ENCODE data around the gene GYG1.

Gene GYG1

GRCh38 chr3:149019580-149019979 lies 28.2 kb downstream of the GYG1 start:
- DNase-seq, result no peak

- no peak for DNase-seq
These were observed 29.0 kb downstream of the GYG1 start for GRCh38 chr3:149020196-149020838.

- no peak for DNase-seq
These were observed 29.5 kb downstream of the GYG1 start for GRCh38 chr3:149020839-149021252.

- no peak for DNase-seq
These were observed 30.5 kb downstream of the GYG1 start for GRCh38 chr3:149021830-149022229.

- no peak for DNase-seq
These were observed 32.6 kb downstream of the GYG1 start for GRCh38 chr3:149023951-149024350.

GRCh38 chr3:149026718-149027117 lies 35.4 kb downstream of the GYG1 start:
- DNase-seq, result no peak

- no peak for DNase-seq
These were observed 39.8 kb downstream of the GYG1 start for GRCh38 chr3:149031096-149031495.

GRCh38 chr3:149037684-149038083 lies 46.3 kb downstream of the GYG1 start:
- no peak for DNase-seq

- no peak for DNase-seq
These were observed 47.0 kb downstream of the GYG1 start for GRCh38 chr3:149038322-149038721.

GRCh38 chr3:149042789-149043386 lies 51.5 kb downstream of the GYG1 start:
- DNase-seq, result peak; percentile 41

GRCh38 chr3:149044339-149045083 lies 53.2 kb downstream of the GYG1 start:
- DNase-seq, result no peak

GRCh38 chr3:149055575-149055974 lies 64.2 kb downstream of the GYG1 start:
- DNase-seq, result no peak

- no peak for DNase-seq
These were observed 66.9 kb downstream of the GYG1 start for GRCh38 chr3:149058198-149058597.

- DNase-seq, result no peak
These were observed 67.3 kb downstream of the GYG1 start for GRCh38 chr3:149058602-149059001.

GRCh38 chr3:149061776-149062175 lies 70.4 kb downstream of the GYG1 start:
- no peak for DNase-seq

GRCh38 chr3:149067883-149068282 lies 76.5 kb downstream of the GYG1 start:
- DNase-seq, result no peak
